Measurements from ENCODE around the gene E2F3.

Gene E2F3

DNA sequence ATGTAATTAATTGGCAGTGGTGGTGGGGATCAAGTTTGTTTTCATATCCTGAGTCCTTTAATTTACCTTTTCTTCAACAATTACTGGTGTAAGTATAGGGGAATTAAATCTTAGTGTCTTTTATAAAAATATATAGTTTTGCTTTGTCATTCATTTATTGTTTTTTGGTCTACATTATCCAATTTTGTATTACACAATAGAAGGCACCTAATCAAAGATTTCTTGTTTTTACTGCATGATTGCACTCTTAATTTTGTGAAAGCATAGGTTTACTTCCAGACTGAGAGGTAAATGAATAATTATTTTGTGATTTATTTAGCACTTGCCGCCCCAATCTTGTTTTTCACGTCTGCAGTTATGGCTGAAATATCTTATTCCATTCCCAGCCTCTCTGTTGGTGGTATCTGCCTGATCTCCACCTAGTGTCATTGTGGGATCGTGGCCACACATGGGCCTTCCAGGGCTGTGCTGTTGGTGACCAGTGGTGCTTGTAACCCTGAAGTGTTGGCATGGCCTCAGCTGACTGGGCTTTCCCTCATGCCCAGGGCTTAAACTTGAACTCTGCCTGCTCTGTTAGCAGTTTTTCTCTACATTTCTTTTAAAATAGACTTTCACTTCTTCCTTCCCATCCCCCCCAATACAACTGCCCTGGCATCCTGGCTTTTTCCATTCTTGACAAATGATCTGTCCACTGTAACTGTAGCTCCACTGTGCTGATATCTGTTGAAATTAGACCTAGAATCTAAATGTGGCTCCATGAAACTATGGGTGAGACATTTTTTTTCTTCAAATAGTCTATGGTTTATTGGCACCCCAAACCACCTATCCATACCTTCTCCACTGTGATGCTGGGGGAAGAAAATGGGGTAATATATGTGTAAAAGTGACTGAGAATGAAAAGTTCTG, 24.8 kb downstream of the E2F3 start:
- no peak for DNase-seq (ENCODE audit: low read depth, low spot score)
- no peak overlapping the region for H3K4me3 ChIP-seq (ENCODE audit: low read length)

DNA sequence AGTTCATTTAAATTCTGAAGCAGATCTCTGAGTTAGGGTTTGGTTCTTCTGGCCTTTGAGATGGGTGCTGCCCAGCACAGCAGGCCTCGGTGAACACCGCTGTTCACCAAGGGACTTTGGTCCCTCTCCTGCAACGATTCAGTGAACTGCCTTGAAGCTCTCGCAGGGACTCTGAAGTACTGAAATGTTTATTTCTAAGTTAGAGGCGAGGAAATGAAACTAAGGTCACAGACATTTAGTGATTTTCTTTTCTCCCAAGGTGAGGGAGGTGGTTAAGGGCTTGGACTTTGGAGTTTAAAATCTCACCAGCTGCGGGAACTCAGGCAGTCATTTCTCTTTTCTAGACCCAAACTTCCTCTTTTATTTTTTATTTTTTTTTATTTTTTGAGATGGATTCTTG, 26.2 kb downstream of the E2F3 start:
- DNase-seq (ENCODE audit: low read depth, low spot score) = no peak
- no peak overlapping the region for H3K4me3 ChIP-seq (ENCODE audit: low read length)

GRCh38 chr6:20432692-20433091, 31.0 kb downstream of the E2F3 start:
- no peak overlapping the region for H3K4me3 ChIP-seq (ENCODE audit: low read length)
- no peak for DNase-seq (ENCODE audit: low read depth, low spot score)

DNA sequence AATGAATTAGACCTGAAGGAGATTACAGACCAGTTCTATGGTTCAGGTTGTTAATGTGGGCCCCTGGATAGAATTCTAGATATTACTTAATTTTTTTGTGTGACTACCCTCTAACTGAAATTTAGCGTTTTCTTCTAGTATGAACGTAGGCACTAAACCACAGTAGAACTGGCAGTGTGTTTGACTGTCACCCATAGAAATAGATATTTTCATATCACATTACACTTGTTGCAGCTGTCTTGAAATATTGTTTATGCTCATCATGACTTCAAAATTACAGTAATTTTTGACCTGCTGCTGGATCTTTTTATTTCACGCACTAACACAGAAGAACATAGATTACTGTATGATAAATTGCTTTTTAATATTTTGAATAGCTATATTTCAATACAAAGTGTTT, 31.6 kb downstream of the E2F3 start:
- DNase-seq (ENCODE audit: low read depth, low spot score) = no peak
- no peak overlapping the region for H3K4me3 ChIP-seq (ENCODE audit: low read length)

- no peak overlapping the region for H3K4me3 ChIP-seq (ENCODE audit: low read length)
- DNase-seq (ENCODE audit: low read depth, low spot score) = no peak
These were observed 32.2 kb downstream of the E2F3 start for GRCh38 chr6:20433929-20434328.

DNA sequence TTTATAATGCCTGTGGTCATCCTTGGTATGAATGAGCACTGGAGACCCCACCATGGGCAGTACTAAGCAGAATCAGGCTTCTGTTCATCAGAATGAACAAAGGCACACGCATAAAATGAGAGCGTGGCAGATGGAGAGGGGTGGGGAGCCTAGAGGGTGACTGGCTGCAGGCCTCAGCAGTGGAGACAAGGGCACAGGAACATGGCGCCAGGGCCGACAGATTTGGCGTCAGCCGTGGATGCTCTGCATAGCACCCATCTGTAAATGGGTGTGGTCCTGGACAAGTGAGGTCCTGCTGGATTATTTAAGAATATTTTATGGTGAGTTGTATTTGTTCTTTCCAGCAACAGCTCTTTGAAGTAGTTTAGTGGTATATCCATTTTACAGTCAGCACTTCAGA, 33.1 kb downstream of the E2F3 start:
- no peak for DNase-seq (ENCODE audit: low read depth, low spot score)
- no peak overlapping the region for H3K4me3 ChIP-seq (ENCODE audit: low read length)

GRCh38 chr6:20436719-20437118, 35.0 kb downstream of the E2F3 start:
- H3K4me3 ChIP-seq (ENCODE audit: low read length) = no peak overlapping the region
- DNase-seq (ENCODE audit: low read depth, low spot score) = no peak

- DNase-seq (ENCODE audit: low read depth, low spot score) = no peak
- H3K4me3 ChIP-seq (ENCODE audit: low read length) = no peak overlapping the region
These were observed 36.0 kb downstream of the E2F3 start for GRCh38 chr6:20437639-20438038.

GRCh38 chr6:20438462-20439070, 36.9 kb downstream of the E2F3 start:
- no peak for DNase-seq (ENCODE audit: low read depth, low spot score)
- no peak overlapping the region for H3K4me3 ChIP-seq (ENCODE audit: low read length)

- no peak for DNase-seq (ENCODE audit: low read depth, low spot score)
- no peak overlapping the region for H3K4me3 ChIP-seq (ENCODE audit: low read length)
These were observed 37.9 kb downstream of the E2F3 start for GRCh38 chr6:20439558-20439957.

- DNase-seq (ENCODE audit: low read depth, low spot score) = no peak
- H3K4me3 ChIP-seq (ENCODE audit: low read length) = no peak overlapping the region
These were observed 38.6 kb downstream of the E2F3 start for GRCh38 chr6:20440296-20440695.

GRCh38 chr6:20441236-20441635, 39.6 kb downstream of the E2F3 start:
- DNase-seq (ENCODE audit: low read depth, low spot score) = no peak
- H3K4me3 ChIP-seq (ENCODE audit: low read length) = no peak overlapping the region

DNA sequence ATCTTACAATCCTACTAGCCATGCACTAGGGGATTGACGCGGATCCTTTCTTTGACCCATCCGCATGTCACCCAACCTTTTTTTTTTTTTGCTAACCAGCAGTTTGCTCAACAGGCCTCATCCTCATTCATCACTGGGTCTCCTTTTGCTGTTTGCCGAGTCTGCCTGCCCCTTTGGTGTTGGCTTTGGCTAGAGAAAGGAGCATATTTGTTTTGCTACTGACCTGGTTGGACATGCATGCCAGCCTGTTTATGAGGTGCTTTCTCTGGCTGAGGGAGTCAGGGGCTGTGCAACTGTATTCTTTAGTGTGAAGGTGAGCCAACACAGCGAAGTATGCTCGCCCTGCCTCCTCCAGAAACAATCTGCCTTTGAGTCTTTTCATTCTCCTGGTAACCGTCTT, 40.2 kb downstream of the E2F3 start:
- no peak for DNase-seq (ENCODE audit: low read depth, low spot score)
- H3K4me3 ChIP-seq (ENCODE audit: low read length) = no peak overlapping the region

DNA sequence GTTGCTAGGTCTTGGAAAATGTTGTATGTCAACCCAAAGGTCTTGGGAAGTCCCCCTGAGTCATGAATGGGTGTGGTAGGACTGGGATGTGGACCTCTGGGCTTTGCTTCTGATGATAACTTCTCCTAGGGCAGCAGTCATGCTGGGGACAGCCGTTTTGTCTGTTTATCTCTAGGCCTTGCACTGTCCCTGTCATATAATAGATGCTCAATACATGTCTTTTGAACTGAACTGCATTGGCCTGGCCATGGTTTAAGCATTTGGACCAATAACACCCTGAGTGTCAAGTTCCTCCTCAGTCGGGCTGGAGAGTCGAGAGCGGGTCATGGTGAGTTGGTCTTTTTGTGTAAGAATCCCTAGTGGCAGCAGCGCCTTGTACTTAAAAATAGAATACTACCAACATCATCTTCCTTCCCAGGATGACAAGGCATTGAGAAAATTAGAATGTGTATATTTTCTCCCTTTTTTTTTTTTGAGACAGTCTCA, 43.1 kb downstream of the E2F3 start:
- DNase-seq (ENCODE audit: low read depth, low spot score) = no peak
- no peak overlapping the region for H3K4me3 ChIP-seq (ENCODE audit: low read length)

GRCh38 chr6:20447157-20447556, 45.5 kb downstream of the E2F3 start:
- no peak for DNase-seq (ENCODE audit: low read depth, low spot score)
- no peak overlapping the region for H3K4me3 ChIP-seq (ENCODE audit: low read length)

DNA sequence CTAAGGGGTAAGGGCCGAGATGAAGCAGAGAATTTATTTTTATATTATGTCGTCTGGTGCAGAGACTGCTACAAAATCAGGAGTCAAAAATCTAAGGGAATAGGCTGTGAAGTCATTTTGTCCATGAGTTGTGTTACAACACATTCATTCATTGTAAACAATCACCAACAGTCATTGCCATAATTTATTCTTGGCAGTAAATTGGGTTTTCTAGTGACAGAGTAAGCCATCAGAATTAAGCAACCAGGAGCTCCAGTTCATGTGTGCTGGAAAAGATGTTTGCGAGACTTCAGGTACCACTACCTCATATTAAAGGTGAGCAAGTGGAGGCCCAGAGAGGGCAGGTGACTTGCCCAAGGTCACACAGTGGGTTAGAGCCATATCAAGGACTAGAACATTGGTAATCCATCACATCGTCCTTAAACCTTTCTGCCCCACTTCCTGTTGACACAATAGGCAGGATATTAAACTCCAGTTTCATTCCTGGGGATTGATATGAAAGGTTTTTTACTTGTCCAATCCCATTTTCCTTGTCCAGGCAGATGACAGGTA, 46.0 kb downstream of the E2F3 start:
- no peak overlapping the region for H3K4me3 ChIP-seq (ENCODE audit: low read length)
- DNase-seq (ENCODE audit: low read depth, low spot score) = no peak

DNA sequence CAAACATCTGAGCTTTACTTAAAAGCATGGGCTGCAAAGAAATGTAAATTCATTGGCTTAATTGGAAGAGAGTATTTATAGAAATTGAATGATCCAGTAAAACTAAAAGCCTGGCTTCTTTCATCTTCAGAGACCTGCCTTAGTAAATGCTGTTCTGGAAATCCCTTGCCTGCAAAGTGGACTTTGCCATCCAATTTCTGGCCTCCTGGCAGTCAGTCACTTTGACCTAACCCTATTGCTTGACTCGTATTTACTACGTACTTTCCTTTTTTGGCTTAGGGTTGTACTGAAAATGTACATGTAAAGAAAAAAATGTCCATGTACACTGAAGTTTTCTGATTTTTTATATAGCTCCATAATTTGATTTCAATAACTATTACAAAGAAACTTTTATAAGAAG, 47.1 kb downstream of the E2F3 start:
- no peak overlapping the region for H3K4me3 ChIP-seq (ENCODE audit: low read length)
- DNase-seq (ENCODE audit: low read depth, low spot score) = no peak

DNA sequence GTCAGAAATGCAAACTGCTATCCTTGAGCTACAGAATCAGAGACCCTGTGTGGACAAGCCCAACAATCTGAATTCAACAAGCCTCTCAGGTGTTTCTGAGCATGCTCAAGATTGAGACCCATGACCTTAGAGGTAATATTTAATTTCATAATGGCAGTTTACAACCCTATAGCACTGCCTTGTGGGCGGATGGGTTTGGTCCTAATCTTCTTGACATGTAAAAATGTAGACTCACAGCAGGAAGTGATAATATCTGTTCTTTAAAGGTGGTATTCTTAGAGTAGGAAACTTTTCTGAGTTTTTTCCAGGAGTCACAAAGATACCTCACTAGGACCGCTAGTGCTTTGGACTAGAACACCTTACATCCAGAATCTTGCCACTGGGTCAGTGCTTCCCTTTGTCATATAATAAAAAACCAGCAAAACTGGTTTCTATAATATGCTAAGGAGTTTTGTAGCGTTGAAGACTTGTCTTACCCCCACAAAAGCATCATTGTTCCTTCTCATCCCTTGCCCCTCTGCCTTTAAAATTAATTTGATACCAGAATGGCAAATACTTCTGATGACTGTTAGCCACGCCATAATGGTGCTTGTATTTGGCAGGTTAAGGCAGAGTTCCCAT, 52.6 kb downstream of the E2F3 start:
- DNase-seq (ENCODE audit: low read depth, low spot score) = peak; percentile 35
- H3K4me3 ChIP-seq (ENCODE audit: low read length) = no peak overlapping the region

- no peak overlapping the region for H3K4me3 ChIP-seq (ENCODE audit: low read length)
- DNase-seq (ENCODE audit: low read depth, low spot score) = no peak
These were observed 53.7 kb downstream of the E2F3 start for GRCh38 chr6:20455251-20455940.

All from Jurkat, Clone E6-1 (cell line).